Measurements from ENCODE around the gene SIRPB2.

DNA sequence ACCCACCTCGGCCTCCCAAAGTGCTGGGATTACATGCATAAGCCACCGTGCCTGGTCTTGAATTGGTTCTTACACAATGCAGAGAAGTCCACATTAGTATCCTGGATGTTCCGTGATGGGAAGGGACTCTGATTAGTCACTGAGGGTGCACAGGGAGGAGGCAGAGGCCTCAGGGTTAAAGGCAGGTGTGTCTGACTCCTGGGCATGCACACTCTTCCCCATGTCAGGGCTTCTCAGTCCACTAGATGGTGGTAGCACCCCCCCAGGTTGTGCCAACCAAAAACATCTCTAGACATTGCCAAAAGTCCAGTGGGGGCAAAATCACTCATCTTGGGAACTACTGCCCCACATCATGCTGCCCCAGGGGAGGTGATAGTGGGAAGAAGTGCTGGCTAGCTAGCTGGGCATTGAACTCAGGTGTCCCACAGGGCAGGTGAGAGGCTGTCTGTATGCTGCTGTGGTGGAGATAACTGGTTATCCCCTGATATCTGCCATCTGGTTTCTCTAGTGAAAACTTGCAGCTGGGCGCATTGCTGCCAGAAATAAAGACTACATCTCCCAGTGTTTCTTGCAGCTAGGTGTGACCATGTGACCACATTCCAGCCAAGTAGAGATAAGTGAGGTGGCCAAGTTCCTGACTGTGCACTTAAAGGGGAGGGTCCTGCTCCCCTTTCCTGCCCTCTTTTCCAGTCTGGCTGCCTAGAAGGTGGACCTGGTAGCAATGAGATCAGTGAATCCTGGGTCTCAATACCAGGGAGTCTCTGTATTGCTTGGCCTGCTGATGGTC is 16.2 kb downstream of the SIRPB2 start:
- TF ChIP-seq, protein P1, sequence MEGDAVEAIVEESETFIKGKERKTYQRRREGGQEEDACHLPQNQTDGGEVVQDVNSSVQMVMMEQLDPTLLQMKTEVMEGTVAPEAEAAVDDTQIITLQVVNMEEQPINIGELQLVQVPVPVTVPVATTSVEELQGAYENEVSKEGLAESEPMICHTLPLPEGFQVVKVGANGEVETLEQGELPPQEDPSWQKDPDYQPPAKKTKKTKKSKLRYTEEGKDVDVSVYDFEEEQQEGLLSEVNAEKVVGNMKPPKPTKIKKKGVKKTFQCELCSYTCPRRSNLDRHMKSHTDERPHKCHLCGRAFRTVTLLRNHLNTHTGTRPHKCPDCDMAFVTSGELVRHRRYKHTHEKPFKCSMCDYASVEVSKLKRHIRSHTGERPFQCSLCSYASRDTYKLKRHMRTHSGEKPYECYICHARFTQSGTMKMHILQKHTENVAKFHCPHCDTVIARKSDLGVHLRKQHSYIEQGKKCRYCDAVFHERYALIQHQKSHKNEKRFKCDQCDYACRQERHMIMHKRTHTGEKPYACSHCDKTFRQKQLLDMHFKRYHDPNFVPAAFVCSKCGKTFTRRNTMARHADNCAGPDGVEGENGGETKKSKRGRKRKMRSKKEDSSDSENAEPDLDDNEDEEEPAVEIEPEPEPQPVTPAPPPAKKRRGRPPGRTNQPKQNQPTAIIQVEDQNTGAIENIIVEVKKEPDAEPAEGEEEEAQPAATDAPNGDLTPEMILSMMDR (IDR thresholded peaks at IDR 0.05), result no peak
- TF ChIP-seq POLR2A (IDR thresholded peaks at IDR 0.05), result no peak
